Astrocyte (in vitro differentiated cells and primary cell): ENCODE results near the gene TEX26. TPM values are rescaled to one million over a fixed set of nuclear protein-coding genes. Genes with fewer than 3 reads are reported as not detected.

Experiments
- DNase-seq: peaks from one replicate; pipeline ENCODE4 v3.0.0-alpha.2; 2010; ENCODE audit warnings: low read depth
- FAIRE-seq: peaks from 2 replicates; lab custom pipeline; 2011; peaks lifted over from hg19 to GRCh38; lab: Jason Lieb, UNC
- H2AFZ ChIP-seq: 2 replicates; pipeline ENCODE4 v1.6.0; 2012; ENCODE audit warnings: low read depth, low read length, inconsistent platforms
- H3K27ac ChIP-seq: 2 replicates; pipeline ENCODE4 v1.5.1; 2011; ENCODE audit warnings: low read depth, low read length, inconsistent platforms
- H3K27me3 ChIP-seq: 2 replicates; pipeline ENCODE4 v1.6.0; 2011; ENCODE audit warnings: low read length, inconsistent platforms; ENCODE audit not compliant: insufficient read depth
- H3K36me3 ChIP-seq: 2 replicates; pipeline ENCODE4 v1.5.1; 2011; ENCODE audit warnings: low read length, inconsistent platforms; ENCODE audit not compliant: insufficient read depth
- H3K4me1 ChIP-seq: 2 replicates; pipeline ENCODE4 v1.5.1; 2011; ENCODE audit warnings: low read length, inconsistent platforms; ENCODE audit not compliant: insufficient read depth
- H3K4me2 ChIP-seq: 2 replicates; pipeline ENCODE4 v1.6.0; 2012; ENCODE audit warnings: low read length, inconsistent platforms
- H3K4me3 ChIP-seq: 2 replicates; pipeline ENCODE4 v1.5.1; 2011; ENCODE audit warnings: low read depth, mild to moderate bottlenecking, low read length, inconsistent platforms; ENCODE audit not compliant: insufficient read depth
- H3K79me2 ChIP-seq: 2 replicates; pipeline ENCODE4 v1.6.0; 2012; ENCODE audit warnings: mild to moderate bottlenecking, low read length, inconsistent platforms; ENCODE audit not compliant: insufficient read depth
- H3K9ac ChIP-seq: 2 replicates; pipeline ENCODE4 v1.6.0; 2012; ENCODE audit warnings: mild to moderate bottlenecking, low read length, inconsistent platforms
- H3K9me3 ChIP-seq: 2 replicates; pipeline ENCODE4 v1.5.1; 2012; ENCODE audit warnings: low read depth, mild to moderate bottlenecking, low read length, inconsistent platforms; ENCODE audit not compliant: insufficient read depth
- H4K20me1 ChIP-seq: 2 replicates; pipeline ENCODE4 v1.6.0; 2012; ENCODE audit warnings: low read length, inconsistent platforms; ENCODE audit not compliant: insufficient read depth
- H3K27ac Mint-ChIP-seq: one replicate; pipeline ENCODE4 v1.8.0; 2021; ENCODE audit warnings: mild to moderate bottlenecking, mixed read lengths; ENCODE audit not compliant: unreplicated experiment
- H3K27me3 Mint-ChIP-seq: one replicate; pipeline ENCODE4 v1.8.0; 2021; ENCODE audit warnings: low read depth, mixed read lengths; ENCODE audit not compliant: unreplicated experiment
- H3K36me3 Mint-ChIP-seq: one replicate; pipeline ENCODE4 v1.8.0; 2021; ENCODE audit warnings: low read depth, mixed read lengths; ENCODE audit not compliant: unreplicated experiment
- H3K4me1 Mint-ChIP-seq: one replicate; pipeline ENCODE4 v1.8.0; 2021; ENCODE audit warnings: low read depth, mixed read lengths; ENCODE audit not compliant: unreplicated experiment
- H3K4me3 Mint-ChIP-seq: one replicate; pipeline ENCODE4 v1.8.0; 2021; ENCODE audit warnings: mild to moderate bottlenecking, moderate library complexity, mixed read lengths; ENCODE audit not compliant: unreplicated experiment
- H3K9me3 Mint-ChIP-seq: one replicate; pipeline ENCODE4 v1.8.0; 2021; ENCODE audit warnings: mild to moderate bottlenecking, mixed read lengths; ENCODE audit not compliant: unreplicated experiment
- CTCF ChIP-seq: IDR thresholded peaks from 2 replicates; pipeline ENCODE4 v1.5.1; 2011; ENCODE audit warnings: low read depth, mild to moderate bottlenecking, inconsistent platforms, low read length, moderate library complexity; ENCODE audit not compliant: insufficient read depth
- EZH2 ChIP-seq: IDR thresholded peaks from 2 replicates; pipeline ENCODE4 v1.6.1; 2012; ENCODE audit warnings: mild to moderate bottlenecking, low read length, inconsistent platforms; ENCODE audit not compliant: insufficient read depth
- total RNA-seq: library from RNA; stranded (reverse); gene quantifications from 2 replicates; pipeline ENCODE4 v1.2.1, GENCODE V29; 2021

Gene TEX26
- total RNA-seq, 1 donor from 2014 or later: not detected

GRCh38 chr13:30907121-30907861, 25.2 kb upstream of the TEX26 start:
- peak overlapping the region; percentile 82 for H3K4me2 ChIP-seq
- FAIRE-seq (peak; percentile 52), DNase-seq (peak; percentile 45)
- no peaks in the 10 kb centered on the region for H4K20me1 ChIP-seq
- peaks cover 28% of the 10 kb centered on the region for H3K27me3 Mint-ChIP-seq
- peak overlapping the region; percentile 43 for H3K4me3 ChIP-seq
- peak overlapping the region; percentile 61 for H2AFZ ChIP-seq
- H3K27ac Mint-ChIP-seq: no peak overlapping the region
- no peak for TF ChIP-seq EZH2
- TF ChIP-seq CTCF: no peak
- peak overlapping the region; percentile 56 for H3K27ac ChIP-seq
- H3K4me1 Mint-ChIP-seq: peaks cover 21% of the 10 kb centered on the region
- H3K36me3 ChIP-seq: no peaks in the 10 kb centered on the region
- H3K27me3 ChIP-seq: no peaks in the 10 kb centered on the region
- peak overlapping the region; percentile 74 for H3K9ac ChIP-seq
- peaks cover 3% of the 10 kb centered on the region for H3K9me3 Mint-ChIP-seq
- H3K79me2 ChIP-seq: peaks cover 17% of the 10 kb centered on the region
- no peaks in the 10 kb centered on the region for H3K9me3 ChIP-seq
- H3K4me3 Mint-ChIP-seq: peak overlapping the region; percentile 51
- no peaks in the 10 kb centered on the region for H3K36me3 Mint-ChIP-seq
- peaks cover 32% of the 10 kb centered on the region for H3K4me1 ChIP-seq

- Mint-ChIP-seq H3K9me3 (peaks cover 3% of the 10 kb centered on the region), H3K4me3 (no peak overlapping the region), H3K4me1 (peaks cover 21% of the 10 kb centered on the region), H3K36me3 (no peaks in the 10 kb centered on the region), H3K27me3 (peaks cover 30% of the 10 kb centered on the region), H3K27ac (peak overlapping the region; percentile 59)
- Histone ChIP-seq H2AFZ (no peak overlapping the region), H3K27me3 (no peaks in the 10 kb centered on the region), H3K36me3 (no peaks in the 10 kb centered on the region), H3K9me3 (no peaks in the 10 kb centered on the region), H4K20me1 (peaks cover 7% of the 10 kb centered on the region), H3K9ac (peak overlapping the region; percentile 74), H3K4me1 (peaks cover 32% of the 10 kb centered on the region), H3K27ac (no peak overlapping the region), H3K4me2 (peak overlapping the region; percentile 82), H3K79me2 (peaks cover 17% of the 10 kb centered on the region), H3K4me3 (no peak overlapping the region)
- FAIRE-seq (no peak), DNase-seq (peak; percentile 72)
- TF ChIP-seq EZH2 (no peak), CTCF (no peak)
These were observed 24.0 kb upstream of the TEX26 start for GRCh38 chr13:30908416-30908980.

DNA sequence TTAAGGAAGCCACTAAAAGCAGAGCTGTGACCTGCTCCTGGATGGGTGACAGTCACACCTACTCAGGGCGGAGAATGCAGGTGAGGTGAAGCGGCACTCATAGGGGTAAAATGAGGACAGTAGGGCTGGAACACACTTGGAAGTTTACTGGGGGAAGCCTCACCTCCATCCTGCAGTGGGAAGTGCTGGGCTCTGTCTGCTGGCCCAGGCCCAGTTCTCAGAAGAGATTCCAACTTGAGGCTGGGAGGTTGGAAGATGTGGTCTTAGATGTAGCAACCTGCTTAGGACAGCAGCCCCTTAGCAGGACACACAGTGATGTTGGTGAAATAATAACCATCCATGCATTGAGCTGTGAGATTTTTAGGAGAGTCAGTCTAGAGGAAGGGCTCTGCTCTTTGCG, 21.8 kb upstream of the TEX26 start:
- Histone ChIP-seq H3K79me2 (peaks cover 17% of the 10 kb centered on the region), H2AFZ (no peak overlapping the region), H3K27ac (no peak overlapping the region), H3K9me3 (no peaks in the 10 kb centered on the region), H4K20me1 (peaks cover 7% of the 10 kb centered on the region), H3K4me3 (no peak overlapping the region), H3K9ac (no peak overlapping the region), H3K27me3 (no peaks in the 10 kb centered on the region), H3K4me2 (no peak overlapping the region), H3K36me3 (no peaks in the 10 kb centered on the region), H3K4me1 (peaks cover 31% of the 10 kb centered on the region)
- no peak overlapping the region for H3K27ac Mint-ChIP-seq
- no peak overlapping the region for H3K4me3 Mint-ChIP-seq
- H3K27me3 Mint-ChIP-seq: peaks cover 28% of the 10 kb centered on the region
- peaks cover under 1% of the 10 kb centered on the region for H3K9me3 Mint-ChIP-seq
- peaks cover 17% of the 10 kb centered on the region for H3K4me1 Mint-ChIP-seq
- DNase-seq (no peak), FAIRE-seq (no peak)
- no peaks in the 10 kb centered on the region for H3K36me3 Mint-ChIP-seq
- TF ChIP-seq EZH2: no peak
- TF ChIP-seq CTCF: no peak
